Trophoblast cell (in vitro differentiated cells and primary cell): ENCODE measurements around the gene NETO2.
"Not testable (repeated sequence)": the region's sequence is repeated elsewhere in the genome, so short reads cannot be mapped to it uniquely, and the experiment has no call there.

Experiments
- DNase-seq, 2 donors: peaks; one replicate each; pipeline ENCODE4 v3.0.0-alpha.2; 2016
- H2AFZ ChIP-seq: 2 replicates; pipeline ENCODE4 v1.6.1; 2013; ENCODE audit warnings: low read length, moderate library complexity, mild to moderate bottlenecking; ENCODE audit not compliant: insufficient read depth, poor library complexity
- H2AK5ac ChIP-seq: 2 replicates; pipeline ENCODE4 v1.6.1; 2013; ENCODE audit warnings: mild to moderate bottlenecking, low read length
- H2BK120ac ChIP-seq: 2 replicates; pipeline ENCODE4 v1.6.1; 2013; ENCODE audit warnings: low read length, mild to moderate bottlenecking, moderate library complexity; ENCODE audit not compliant: insufficient read depth, poor library complexity
- H2BK12ac ChIP-seq: 2 replicates; pipeline ENCODE4 v1.6.1; 2013; ENCODE audit warnings: mild to moderate bottlenecking, low read length, moderate library complexity
- H2BK5ac ChIP-seq: 2 replicates; pipeline ENCODE4 v1.6.1; 2013; ENCODE audit warnings: low read length, low read depth, moderate library complexity, mild to moderate bottlenecking; ENCODE audit not compliant: poor library complexity
- H3K14ac ChIP-seq: 2 replicates; pipeline ENCODE4 v1.6.1; 2013; ENCODE audit warnings: mild to moderate bottlenecking, low read length
- H3K18ac ChIP-seq: 2 replicates; pipeline ENCODE4 v1.6.1; 2013; ENCODE audit warnings: mild to moderate bottlenecking, low read length
- H3K23ac ChIP-seq: 2 replicates; pipeline ENCODE4 v1.6.1; 2013; ENCODE audit warnings: low read length
- H3K27ac ChIP-seq: 2 replicates; pipeline ENCODE4 v1.5.1; 2013; ENCODE audit warnings: low read depth, mild to moderate bottlenecking, inconsistent platforms, low read length, moderate library complexity
- H3K27me3 ChIP-seq: 2 replicates; pipeline ENCODE4 v1.6.1; 2013; ENCODE audit warnings: inconsistent platforms, mild to moderate bottlenecking, low read length, moderate library complexity; ENCODE audit not compliant: insufficient read depth
- H3K36me3 ChIP-seq, 2 experiments: 1 replicate in 1 of 2; 2 replicates in 1 of 2; pipeline ENCODE4 v1.6.1; 2013; ENCODE audit warnings: low read length in 2 of 2, mild to moderate bottlenecking in 2 of 2, moderate library complexity in 1 of 2; ENCODE audit not compliant: insufficient read depth in 2 of 2, control insufficient read depth in 1 of 2
- H3K4ac ChIP-seq: 2 replicates; pipeline ENCODE4 v1.6.1; 2013; ENCODE audit warnings: low read depth, mild to moderate bottlenecking, low read length, moderate library complexity
- H3K4me1 ChIP-seq, 2 experiments: 1 replicate in 1 of 2; 2 replicates in 1 of 2; pipeline ENCODE4 v1.6.1; 2013; ENCODE audit warnings: low read length in 2 of 2, mild to moderate bottlenecking in 2 of 2, moderate library complexity in 1 of 2; ENCODE audit not compliant: insufficient read depth in 2 of 2, control insufficient read depth in 1 of 2
- H3K4me2 ChIP-seq: 2 replicates; pipeline ENCODE4 v1.6.1; 2013; ENCODE audit warnings: inconsistent platforms, mild to moderate bottlenecking, low read length, moderate library complexity
- H3K4me3 ChIP-seq: 2 replicates; pipeline ENCODE4 v1.5.1; 2013; ENCODE audit warnings: mild to moderate bottlenecking, low read depth, low read length, inconsistent platforms
- H3K79me1 ChIP-seq: one replicate; pipeline ENCODE4 v1.6.1; 2013; ENCODE audit warnings: low read length
- H3K79me2 ChIP-seq: 2 replicates; pipeline ENCODE4 v1.6.1; 2013; ENCODE audit warnings: low read length, mild to moderate bottlenecking; ENCODE audit not compliant: control insufficient read depth, insufficient read depth, poor library complexity
- H3K9ac ChIP-seq: 2 replicates; pipeline ENCODE4 v1.6.1; 2013; ENCODE audit warnings: mild to moderate bottlenecking, low read length
- H3K9me3 ChIP-seq: 2 replicates; pipeline ENCODE4 v1.6.1; 2013; ENCODE audit warnings: low read depth, mild to moderate bottlenecking, control low read depth, inconsistent platforms, low read length; ENCODE audit not compliant: insufficient read depth
- H4K12ac ChIP-seq: 2 replicates; pipeline ENCODE4 v1.6.1; 2013; ENCODE audit warnings: low read depth, mild to moderate bottlenecking, low read length, moderate library complexity
- H4K8ac ChIP-seq: 2 replicates; pipeline ENCODE4 v1.6.1; 2013; ENCODE audit warnings: low read depth, mild to moderate bottlenecking, low read length, moderate library complexity
- H4K91ac ChIP-seq: one replicate; pipeline ENCODE4 v1.6.1; 2013; ENCODE audit warnings: low read depth, mild to moderate bottlenecking, low read length, moderate library complexity
- WGBS: extraction: QIAGEN DNeasy Blood & Tissue Kit; methylation state at CpG from one replicate; pipeline ENCODE4 v1.1.7; 2013; ENCODE audit warnings: missing lambda C conversion rate; ENCODE audit not compliant: insufficient read length, insufficient coverage; ENCODE audit errors: extremely low coverage; 5-methylcytosine and 5-hydroxymethylcytosine counted together

Gene NETO2

GRCh38 chr16:47140686-47141085, 3.1 kb downstream of the NETO2 start:
- Histone ChIP-seq H2AK5ac (no peak overlapping the region), H3K27ac (no peak overlapping the region)

GRCh38 chr16:47139561-47140185, 4.1 kb downstream of the NETO2 start:
- Histone ChIP-seq H2BK12ac (no peak overlapping the region), H4K12ac (no peak overlapping the region), H4K91ac (no peak overlapping the region), H3K9me3 (no peaks in the 10 kb centered on the region), H2BK120ac (no peak overlapping the region), H3K9ac (no peak overlapping the region), H4K8ac (no peak overlapping the region), H3K4ac (no peak overlapping the region), H3K79me2 (no peaks in the 10 kb centered on the region), H3K23ac (no peak overlapping the region), H3K27me3 (peaks cover 11% of the 10 kb centered on the region), H3K79me1 (no peaks in the 10 kb centered on the region), H3K14ac (no peak overlapping the region), H2BK5ac (no peak overlapping the region), H2AK5ac (no peak overlapping the region), H3K4me1 (peaks cover 0 to 5% of the 10 kb centered on the region in 2 experiments), H3K4me3 (no peak overlapping the region), H3K27ac (no peak overlapping the region), H3K18ac (no peak overlapping the region), H3K4me2 (no peak overlapping the region), H3K36me3 (no peaks in the 10 kb centered on the region), H2AFZ (no peak overlapping the region)
- DNase-seq = no peak
- no CpG with 5 or more reads among the region's 3 CpGs for WGBS

More at GRCh38 chr16:47140686-47141085, 3.1 kb downstream of the NETO2 start:
- Histone ChIP-seq H3K79me2 (no peaks in the 10 kb centered on the region), H3K18ac (no peak overlapping the region), H4K12ac (no peak overlapping the region), H3K27me3 (peaks cover 13% of the 10 kb centered on the region), H2BK120ac (no peak overlapping the region), H2AFZ (no peak overlapping the region), H2BK5ac (no peak overlapping the region), H3K79me1 (no peaks in the 10 kb centered on the region), H3K23ac (no peak overlapping the region), H2BK12ac (no peak overlapping the region), H3K9me3 (no peaks in the 10 kb centered on the region), H4K8ac (no peak overlapping the region), H3K4me3 (no peak overlapping the region), H3K4ac (no peak overlapping the region), H3K9ac (no peak overlapping the region), H3K14ac (no peak overlapping the region), H3K36me3 (no peaks in the 10 kb centered on the region), H3K4me2 (no peak overlapping the region), H4K91ac (no peak overlapping the region), H3K4me1 (peaks cover 0 to 5% of the 10 kb centered on the region in 2 experiments)
- no CpG with 5 or more reads among the region's 4 CpGs for WGBS
- DNase-seq = no peak

GRCh38 chr16:47137925-47138324, 5.8 kb downstream of the NETO2 start:
- H3K4me1 ChIP-seq, H3K4ac ChIP-seq, H2BK5ac ChIP-seq, H3K27me3 ChIP-seq, H4K12ac ChIP-seq, H2BK120ac ChIP-seq, DNase-seq, H3K9ac ChIP-seq, H4K91ac ChIP-seq, H3K79me1 ChIP-seq, H2BK12ac ChIP-seq, H3K23ac ChIP-seq, H3K4me3 ChIP-seq, H2AK5ac ChIP-seq, H3K14ac ChIP-seq, H3K36me3 ChIP-seq, H4K8ac ChIP-seq, H3K18ac ChIP-seq, H2AFZ ChIP-seq, H3K27ac ChIP-seq, H3K79me2 ChIP-seq, H3K4me2 ChIP-seq, H3K9me3 ChIP-seq: not testable (repeated sequence)
- WGBS = no CpG with 5 or more reads among the region's 9 CpGs

GRCh38 chr16:47136099-47136842, 7.5 kb downstream of the NETO2 start:
- Histone ChIP-seq H4K8ac (no peak overlapping the region), H2BK12ac (no peak overlapping the region), H3K4ac (no peak overlapping the region), H4K91ac (no peak overlapping the region), H2BK120ac (no peak overlapping the region), H2AK5ac (no peak overlapping the region), H3K4me3 (no peak overlapping the region), H3K4me2 (no peak overlapping the region), H3K79me2 (no peaks in the 10 kb centered on the region), H3K23ac (no peak overlapping the region), H3K27ac (no peak overlapping the region), H3K36me3 (no peaks in the 10 kb centered on the region), H3K14ac (no peak overlapping the region), H3K4me1 (no peaks in the 10 kb centered on the region), H3K9ac (no peak overlapping the region), H2AFZ (no peak overlapping the region), H3K18ac (no peak overlapping the region), H3K9me3 (no peaks in the 10 kb centered on the region), H3K27me3 (no peaks in the 10 kb centered on the region), H3K79me1 (no peaks in the 10 kb centered on the region), H4K12ac (no peak overlapping the region), H2BK5ac (no peak overlapping the region)
- DNase-seq = no peak
- no CpG with 5 or more reads among the region's 8 CpGs for WGBS
